Activated CD8-positive, alpha-beta T cell treated with anti-CD3 and anti-CD28 coated beads, Interleukin-2, amount 10 ng/mL, durations not matched to agents 7 days and 5 days (primary cell): ENCODE data around the gene GANAB. TPM values are rescaled to one million over a fixed set of nuclear protein-coding genes. Genes with fewer than 3 reads are reported as not detected.
"Not testable (repeated sequence)": the region's sequence is repeated elsewhere in the genome, so short reads cannot be mapped to it uniquely, and the experiment has no call there.

ENCODE experiments used
- ATAC-seq: fragments of 150-1000 bp; cut with Tn5 transposase; one replicate; pipeline ENCODE4 v1.10.0; 2021; ENCODE audit warnings: moderate library complexity
- CTCF ChIA-PET: fragments of 350-600 bp; sonication (Branson Sonifier 250); formaldehyde crosslinking; loops from one replicate; lab custom pipeline; 2021; ENCODE audit warnings: antibody characterized with exemption; lab: Charles Lee
- POLR2A ChIA-PET: fragments of 350-600 bp; sonication (Branson Sonifier 250); formaldehyde crosslinking; loops from one replicate; lab custom pipeline; 2021; ENCODE audit warnings: antibody characterized with exemption; lab: Charles Lee
- DNase-seq: peaks from one replicate; pipeline ENCODE4 v3.0.0-alpha.2; 2020
- H3K27ac Mint-ChIP-seq: one replicate; pipeline ENCODE4 v1.8.0; 2021; ENCODE audit warnings: mild to moderate bottlenecking, mixed read lengths
- H3K27me3 Mint-ChIP-seq: one replicate; pipeline ENCODE4 v1.8.0; 2021; ENCODE audit warnings: low read depth, mixed read lengths
- H3K36me3 Mint-ChIP-seq: one replicate; pipeline ENCODE4 v1.8.0; 2021; ENCODE audit warnings: low read depth, mixed read lengths
- H3K4me1 Mint-ChIP-seq: one replicate; pipeline ENCODE4 v1.8.0; 2021; ENCODE audit warnings: low read depth, mixed read lengths
- H3K4me3 Mint-ChIP-seq: one replicate; pipeline ENCODE4 v1.8.0; 2021; ENCODE audit warnings: mild to moderate bottlenecking, mixed read lengths
- H3K9me3 Mint-ChIP-seq: one replicate; pipeline ENCODE4 v1.8.0; 2022; ENCODE audit warnings: mixed read lengths; ENCODE audit not compliant: insufficient read depth
- total RNA-seq, 2 experiments: library from RNA; stranded (reverse); gene quantifications; one replicate each; pipeline ENCODE4 v1.2.3, GENCODE V29; 2021

The GANAB gene
- total RNA-seq, 2 experiments from 2014 or later = 297 to 310 TPM

GRCh38 chr11:62627713-62628112 is 18.7 kb downstream of the GANAB start:
- POLR2A ChIA-PET = interaction anchor here (1.0 kb wide), 1 partner anchor 37 kb away, joined by 3 read pairs; the partner anchor contains the start of genes C11orf98 and CSKMT
- Mint-ChIP-seq H3K36me3 (peaks cover 70% of the 10 kb centered on the region), H3K27ac (no peak overlapping the region), H3K27me3 (no peaks in the 10 kb centered on the region), H3K9me3 (no peaks in the 10 kb centered on the region), H3K4me1 (peaks cover 2% of the 10 kb centered on the region), H3K4me3 (no peak overlapping the region)
- DNase-seq = no peak
- CTCF ChIA-PET = interaction anchor here (1.5 to 1.8 kb wide), 3 partner anchors 16 to 67 kb away, joined by 3 to 4 read pairs (median 3); partner anchors contain the start of gene EML3
- ATAC-seq = peak; percentile 24

DNA sequence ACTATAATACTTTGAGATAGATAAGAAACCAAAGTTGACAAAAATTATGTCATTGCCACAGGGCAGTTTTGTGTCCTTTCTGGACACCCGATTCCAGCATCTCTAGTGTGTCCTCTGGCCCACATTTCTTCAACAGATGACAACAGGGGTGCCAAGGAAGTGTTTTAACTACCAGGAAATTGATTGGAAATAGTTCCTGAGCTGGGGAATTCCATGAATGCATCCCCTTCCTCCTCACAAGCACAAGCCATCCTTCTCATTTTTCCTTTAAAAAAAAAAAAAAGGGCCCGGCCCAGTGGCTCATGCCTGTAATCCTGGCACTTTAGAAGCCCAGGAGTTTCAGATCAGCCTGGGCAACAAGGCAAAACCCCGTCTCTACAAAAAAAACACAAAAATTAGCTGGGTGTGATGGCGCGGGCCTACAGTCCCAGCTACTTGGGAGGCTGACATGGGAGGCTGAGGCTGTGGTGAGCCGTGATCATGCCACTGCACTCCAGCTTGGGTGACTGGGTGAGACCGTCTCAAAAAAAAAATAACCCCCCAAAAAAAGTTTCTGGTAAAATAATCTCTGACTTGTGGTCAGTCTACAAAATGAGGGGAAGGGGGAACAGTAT is 23.8 kb downstream of the GANAB start:
- no peak for DNase-seq
- ChIA-PET POLR2A (interaction anchor here (0.6 to 3.6 kb wide), 14 partner anchors 9 to 233 kb away, joined by 3 to 29 read pairs (median 9); partner anchors contain the start of genes C11orf98, CSKMT, EML3 and GANAB), CTCF (interaction anchor here (1.0 to 3.4 kb wide), 8 partner anchors 11 to 62 kb away, joined by 3 to 18 read pairs (median 3); partner anchors contain the start of genes C11orf98, CSKMT, EML3 and TUT1)
- ATAC-seq = no peak
- no peaks in the 10 kb centered on the region for H3K27me3 Mint-ChIP-seq
- peaks cover 48% of the 10 kb centered on the region for H3K36me3 Mint-ChIP-seq
- H3K9me3 Mint-ChIP-seq = no peaks in the 10 kb centered on the region
- peak overlapping the region; percentile 92 for H3K27ac Mint-ChIP-seq
- H3K4me1 Mint-ChIP-seq = peaks cover 29% of the 10 kb centered on the region
- peak overlapping the region; percentile 86 for H3K4me3 Mint-ChIP-seq

- POLR2A ChIA-PET = interaction anchor here (0.8 to 3.6 kb wide), 21 partner anchors 9 to 234 kb away, joined by 3 to 29 read pairs (median 5); partner anchors contain the start of genes C11orf98, CSKMT, EEF1G and EML3
These were observed 24.6 kb downstream of the GANAB start, which contains the start of gene B3GAT3 for GRCh38 chr11:62621567-62622470. Gene B3GAT3, minus strand, starts transcription at chr11:62621986. Its CDS starts 39 bp downstream, at chr11:62621947.

GRCh38 chr11:62621027-62621566 is 25.3 kb downstream of the GANAB start:
- ChIA-PET POLR2A (interaction anchor here (0.8 to 3.6 kb wide), 19 partner anchors 9 to 235 kb away, joined by 3 to 29 read pairs (median 6); partner anchors contain the start of genes C11orf98, CSKMT, EEF1G and EML3), CTCF (interaction anchor here (0.7 to 3.4 kb wide), 13 partner anchors 10 to 240 kb away, joined by 3 to 18 read pairs (median 4); partner anchors contain the start of genes C11orf98, CSKMT, EML3 and MTA2)
- no peaks in the 10 kb centered on the region for H3K27me3 Mint-ChIP-seq
- peak overlapping the region; percentile 97 for H3K27ac Mint-ChIP-seq
- no peak for ATAC-seq
- DNase-seq = no peak
- peaks cover 34% of the 10 kb centered on the region for H3K4me1 Mint-ChIP-seq
- H3K9me3 Mint-ChIP-seq = no peaks in the 10 kb centered on the region
- peaks cover 43% of the 10 kb centered on the region for H3K36me3 Mint-ChIP-seq
- H3K4me3 Mint-ChIP-seq = peak overlapping the region; percentile 86

More at GRCh38 chr11:62621567-62622470, 24.6 kb downstream of the GANAB start, which contains the start of gene B3GAT3:
- H3K4me1 Mint-ChIP-seq = peaks cover 29% of the 10 kb centered on the region
- ATAC-seq (peak; percentile 90), DNase-seq (peak; percentile 98)
- peaks cover 44% of the 10 kb centered on the region for H3K36me3 Mint-ChIP-seq
- H3K9me3 Mint-ChIP-seq = no peaks in the 10 kb centered on the region
- CTCF ChIA-PET = interaction anchor here (1.0 to 3.4 kb wide), 12 partner anchors 10 to 240 kb away, joined by 3 to 18 read pairs (median 4); partner anchors contain the start of genes EML3, MTA2 and TUT1
- peak within 1 kb of the TSS; percentile 97 for H3K27ac Mint-ChIP-seq
- no peaks in the 10 kb centered on the region for H3K27me3 Mint-ChIP-seq
- H3K4me3 Mint-ChIP-seq = peak within 1 kb of the TSS; percentile 86

- peaks cover 30% of the 10 kb centered on the region for H3K36me3 Mint-ChIP-seq
- not testable (repeated sequence) for H3K27ac Mint-ChIP-seq, H3K9me3 Mint-ChIP-seq, H3K27me3 Mint-ChIP-seq, H3K4me3 Mint-ChIP-seq, ATAC-seq, DNase-seq
- H3K4me1 Mint-ChIP-seq = peaks cover 43% of the 10 kb centered on the region
- ChIA-PET CTCF (interaction anchor here (0.9 kb wide), 1 partner anchor 25 kb away, joined by 3 read pairs; the partner anchor contains the start of gene TUT1), POLR2A (interaction anchor here (0.9 to 1.1 kb wide), 2 partner anchors 25 to 89 kb away, joined by 3 read pairs; no protein-coding TSS in a partner anchor)
These were observed 29.5 kb downstream of the GANAB start for GRCh38 chr11:62616957-62617356.

- POLR2A ChIA-PET = interaction anchor here (0.8 to 1.5 kb wide), 3 partner anchors 24 to 50 kb away, joined by 3 to 6 read pairs (median 5); partner anchors contain the start of genes C11orf98, CSKMT and TUT1
These were observed 30.9 kb downstream of the GANAB start for GRCh38 chr11:62615521-62615920.

GRCh38 chr11:62614275-62614674 is 32.1 kb downstream of the GANAB start:
- no peak for DNase-seq
- Mint-ChIP-seq H3K27ac (peak overlapping the region; percentile 81), H3K4me1 (peaks cover 48% of the 10 kb centered on the region), H3K4me3 (no peak overlapping the region), H3K9me3 (no peaks in the 10 kb centered on the region), H3K27me3 (no peaks in the 10 kb centered on the region), H3K36me3 (peaks cover 30% of the 10 kb centered on the region)
- ChIA-PET POLR2A (interaction anchor here (1.4 to 1.5 kb wide), 2 partner anchors 23 to 51 kb away, joined by 5 to 6 read pairs; partner anchors contain the start of genes C11orf98, CSKMT and TUT1), CTCF (interaction anchor here (4.4 kb wide), 1 partner anchor 22 kb away, joined by 24 read pairs; the partner anchor contains the start of gene TUT1)
- no peak for ATAC-seq

More at GRCh38 chr11:62615521-62615920, 30.9 kb downstream of the GANAB start:
- H3K36me3 Mint-ChIP-seq = peaks cover 24% of the 10 kb centered on the region
- DNase-seq (no peak), ATAC-seq (no peak)
- H3K27me3 Mint-ChIP-seq = no peaks in the 10 kb centered on the region
- no peak overlapping the region for H3K4me3 Mint-ChIP-seq
- no peak overlapping the region for H3K27ac Mint-ChIP-seq
- no peaks in the 10 kb centered on the region for H3K9me3 Mint-ChIP-seq
- CTCF ChIA-PET = no interaction called here
- H3K4me1 Mint-ChIP-seq = peaks cover 43% of the 10 kb centered on the region

GRCh38 chr11:62613291-62613778 is 33.1 kb downstream of the GANAB start:
- DNase-seq = no peak
- CTCF ChIA-PET = interaction anchor here (1.0 to 4.4 kb wide), 4 partner anchors 12 to 67 kb away, joined by 3 to 24 read pairs (median 6); partner anchors contain the start of genes C11orf98, CSKMT, MTA2 and TUT1
- H3K9me3 Mint-ChIP-seq = no peaks in the 10 kb centered on the region
- peaks cover 51% of the 10 kb centered on the region for H3K4me1 Mint-ChIP-seq
- POLR2A ChIA-PET = interaction anchor here (0.7 to 3.8 kb wide), 5 partner anchors 9 to 228 kb away, joined by 3 to 29 read pairs (median 5); partner anchors contain the start of genes B3GAT3, LBHD1, UQCC3 and ZBTB3
- no peaks in the 10 kb centered on the region for H3K27me3 Mint-ChIP-seq
- H3K4me3 Mint-ChIP-seq = peak overlapping the region; percentile 51
- peak overlapping the region; percentile 81 for H3K27ac Mint-ChIP-seq
- H3K36me3 Mint-ChIP-seq = peaks cover 33% of the 10 kb centered on the region
- ATAC-seq = no peak

DNA sequence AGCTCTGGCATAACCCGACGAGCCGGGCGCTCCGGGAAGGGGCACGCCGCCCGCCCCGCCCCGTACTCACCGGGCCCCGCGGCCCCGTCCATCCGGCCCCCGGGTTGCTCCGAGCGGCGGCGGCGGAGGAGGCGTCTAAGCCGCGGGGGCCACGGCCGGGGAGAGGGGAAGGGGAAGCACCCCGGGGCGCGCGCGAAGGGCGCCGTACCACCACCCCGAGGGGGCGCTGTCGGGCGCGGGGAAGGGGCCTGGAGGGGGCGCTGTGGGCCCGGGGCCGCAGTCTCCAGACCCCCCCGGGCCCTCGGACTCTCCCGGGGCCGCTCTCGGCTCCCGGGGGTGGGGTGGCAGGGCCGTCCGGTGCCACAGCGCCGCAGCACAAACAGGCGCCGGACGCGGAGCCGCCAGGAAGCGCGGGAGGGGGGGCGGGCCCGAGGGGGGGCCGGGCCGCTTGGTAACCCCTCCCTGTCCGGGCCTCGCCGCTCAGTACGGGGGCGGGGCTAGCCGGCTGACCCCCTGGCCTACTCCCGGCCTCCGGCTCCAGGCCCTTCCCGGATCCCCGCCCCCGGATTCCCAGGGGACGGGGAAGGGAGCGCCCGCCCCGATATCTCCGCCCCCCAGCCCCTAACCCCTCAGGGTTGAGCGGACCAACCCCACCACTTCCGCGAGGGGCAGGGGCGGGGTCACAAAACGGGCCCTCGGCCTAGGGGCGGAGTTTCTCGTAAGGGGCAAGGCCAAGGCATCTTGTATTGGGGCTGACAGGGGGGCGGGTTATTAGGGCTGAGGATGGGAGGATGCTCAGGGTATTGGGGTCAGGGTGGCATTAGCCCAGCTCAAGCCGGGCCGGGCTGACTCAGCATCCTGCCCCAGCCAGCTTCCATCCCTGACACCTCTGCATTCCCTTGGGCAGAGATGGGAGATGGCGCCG is 33.8 kb downstream of the GANAB start, which contains the start of the genes EML3 and ROM1:
Gene EML3, minus strand, starts transcription at position 410 of the 925 bp plus-strand sequence. Its CDS starts 318 bp downstream, at position 92.
Gene ROM1, plus strand, starts transcription at position 892 of the 925 bp plus-strand sequence. Its CDS starts 25 bp downstream, at position 917.
- H3K27me3 Mint-ChIP-seq = no peaks in the 10 kb centered on the region
- H3K36me3 Mint-ChIP-seq = peaks cover 38% of the 10 kb centered on the region

More for the DNA sequence above, 33.8 kb downstream of the GANAB start, which contains the start of the genes EML3 and ROM1:
- peak within 1 kb of the TSS; percentile 88 for H3K4me3 Mint-ChIP-seq
- ATAC-seq (peak; percentile 78), DNase-seq (peak; percentile 92)
- H3K9me3 Mint-ChIP-seq = no peaks in the 10 kb centered on the region
- ChIA-PET CTCF (interaction anchor here (0.9 to 4.4 kb wide), 16 partner anchors 10 to 174 kb away, joined by 3 to 24 read pairs (median 6); partner anchors contain the start of genes B3GAT3, C11orf98, CSKMT and LBHD1), POLR2A (interaction anchor here (0.7 to 3.8 kb wide), 17 partner anchors 9 to 645 kb away, joined by 3 to 29 read pairs (median 6); partner anchors contain the start of genes B3GAT3, C11orf98, CSKMT and FTH1)
- H3K4me1 Mint-ChIP-seq = peaks cover 56% of the 10 kb centered on the region
- peak within 1 kb of the TSS; percentile 96 for H3K27ac Mint-ChIP-seq
